Measurements from ENCODE around the gene BANF2. TPM values are rescaled to one million over a fixed set of nuclear protein-coding genes. Genes with fewer than 3 reads are reported as not detected.

The BANF2 gene
- total and polyA plus RNA-seq, 2 of the 13 experiments (the other 11 are each of a cell fraction or from before 2014, with no cell fraction given), result 0.35 TPM; not detected in 1

- Histone ChIP-seq H3K4me1 (ENCODE audit: insufficient read depth, low read length) (peaks cover 33% of the 10 kb centered on the region), H3K36me3 (replicated peaks in 1 of 2; ENCODE audit: control insufficient read depth in 1 of 2, insufficient read depth in 2 of 2, low read length in 2 of 2) (peaks cover 48 to 72% of the 10 kb centered on the region in 2 experiments), H3K27ac (ENCODE audit: extremely low read length, insufficient read depth, low read length) (no peak overlapping the region), H3K9me3 (ENCODE audit: low read length) (no peaks in the 10 kb centered on the region), H3K9ac (ENCODE audit: insufficient read depth, low read depth, low read length) (no peak overlapping the region), H4K20me1 (ENCODE audit: insufficient read depth, low read length) (peaks cover 86% of the 10 kb centered on the region), H3K4me2 (ENCODE audit: low read depth, low read length) (no peak overlapping the region), H3K4me3 (replicated peaks in 1 of 3; ENCODE audit: insufficient read depth in 1 of 3, low read depth in 2 of 3, low read length in 3 of 3) (no peak overlapping the region), H3K27me3 (ENCODE audit: control insufficient read depth in 1 of 2, insufficient read depth in 2 of 2, low read length in 2 of 2) (no peaks in the 10 kb centered on the region), H3K79me2 (ENCODE audit: insufficient read depth, low read length) (peaks cover 94% of the 10 kb centered on the region), H2AFZ (ENCODE audit: low read length) (no peak overlapping the region)
- ChIA-PET POLR2A (interaction anchor here (1.0 to 1.3 kb wide), 3 partner anchors 31 to 247 kb away, joined by 3 to 5 read pairs (median 3); partner anchors contain the start of gene RRBP1), CTCF (ENCODE audit: low intra/inter-chr PET ratio, low total read pairs) (interaction anchor here (0.7 kb wide), 1 partner anchor 288 kb away, joined by 3 read pairs; no protein-coding TSS in a partner anchor)
- ATAC-seq (no peak), DNase-seq (ENCODE audit: low spot score) (no peak), FAIRE-seq (no peak)
- intact Hi-C loops (cut with micrococcal nuclease; ENCODE audit: unreplicated experiment) (no loop called here), in situ Hi-C loops (cut with HindIII; ENCODE audit: extremely low pct_ligation_motif_present, low pct_unique_long_range_greater_than_20kb) (no loop called here)
- WGBS (ENCODE audit: low lambda C conversion rate), result 86% methylated on average over 11 of the region's 11 CpGs
- BruUV-seq (replicated peaks), result no TSS peak
- TF ChIP-seq ZNF619 (CRISPR knock-in tag; IDR thresholded peaks at IDR 0.05) (no peak), POGZ (CRISPR knock-in tag; IDR thresholded peaks at IDR 0.05) (no peak), FOXM1 (CRISPR knock-in tag; IDR thresholded peaks at IDR 0.05) (no peak), ZFP62 (CRISPR knock-in tag; IDR thresholded peaks at IDR 0.05) (no peak), ZNF788 (CRISPR knock-in tag; IDR thresholded peaks at IDR 0.05; ENCODE audit: borderline replicate concordance) (no peak), KLF12 (CRISPR knock-in tag; IDR thresholded peaks at IDR 0.05; ENCODE audit: borderline replicate concordance) (no peak), TSC22D2 (CRISPR knock-in tag; IDR thresholded peaks at IDR 0.05; ENCODE audit: borderline replicate concordance) (no peak), KAT2B (IDR thresholded peaks at IDR 0.05; ENCODE audit: borderline replicate concordance, low read depth, low read length) (no peak), FLYWCH1 (CRISPR knock-in tag; IDR thresholded peaks at IDR 0.05) (no peak), RBM22 (optimal IDR thresholded peaks at IDR 0.05; ENCODE audit: low read length) (peak; percentile 1), ISL2 (CRISPR knock-in tag; IDR thresholded peaks at IDR 0.05) (no peak), POLR2A (IDR thresholded peaks at IDR 0.05; ENCODE audit: insufficient read depth in 1 of 2, low read depth in 2 of 2, low read length in 2 of 2) (0 out of 4 replicates have a peak, but pooled peaks of 1 of the 2 experiments have one; percentile 5), FOSL2 (CRISPR knock-in tag; IDR thresholded peaks at IDR 0.05) (no peak), ZNF770 (CRISPR knock-in tag; IDR thresholded peaks at IDR 0.05) (no peak), TBP (CRISPR knock-in tag; IDR thresholded peaks at IDR 0.05) (no peak), RBAK (CRISPR knock-in tag; IDR thresholded peaks at IDR 0.05) (no peak), ESRRA (CRISPR knock-in tag; IDR thresholded peaks at IDR 0.05; ENCODE audit: low read depth) (no peak), TFDP1 (CRISPR knock-in tag; IDR thresholded peaks at IDR 0.05; ENCODE audit: borderline replicate concordance) (peak; percentile 39; the same call in 1 of the 2 replicates), TAF1 (CRISPR knock-in tag; IDR thresholded peaks at IDR 0.05) (no peak), ZNF556 (CRISPR knock-in tag; IDR thresholded peaks at IDR 0.05; ENCODE audit: borderline replicate concordance) (no peak)
- TF ChIP-seq, protein P1, sequence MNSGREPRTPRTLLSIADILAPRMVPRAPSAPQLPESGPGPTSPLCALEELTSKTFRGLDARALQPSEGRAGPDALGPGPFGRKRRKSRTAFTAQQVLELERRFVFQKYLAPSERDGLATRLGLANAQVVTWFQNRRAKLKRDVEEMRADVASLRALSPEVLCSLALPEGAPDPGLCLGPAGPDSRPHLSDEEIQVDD (CRISPR knock-in tag; IDR thresholded peaks at IDR 0.05; ENCODE audit: borderline replicate concordance), result no peak
- TF ChIP-seq, protein P2, sequence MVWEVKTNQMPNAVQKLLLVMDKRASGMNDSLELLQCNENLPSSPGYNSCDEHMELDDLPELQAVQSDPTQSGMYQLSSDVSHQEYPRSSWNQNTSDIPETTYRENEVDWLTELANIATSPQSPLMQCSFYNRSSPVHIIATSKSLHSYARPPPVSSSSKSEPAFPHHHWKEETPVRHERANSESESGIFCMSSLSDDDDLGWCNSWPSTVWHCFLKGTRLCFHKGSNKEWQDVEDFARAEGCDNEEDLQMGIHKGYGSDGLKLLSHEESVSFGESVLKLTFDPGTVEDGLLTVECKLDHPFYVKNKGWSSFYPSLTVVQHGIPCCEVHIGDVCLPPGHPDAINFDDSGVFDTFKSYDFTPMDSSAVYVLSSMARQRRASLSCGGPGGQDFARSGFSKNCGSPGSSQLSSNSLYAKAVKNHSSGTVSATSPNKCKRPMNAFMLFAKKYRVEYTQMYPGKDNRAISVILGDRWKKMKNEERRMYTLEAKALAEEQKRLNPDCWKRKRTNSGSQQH (CRISPR knock-in tag; IDR thresholded peaks at IDR 0.05; ENCODE audit: low read depth), result no peak
Measured at GRCh38 chr20:17651129-17651759, 48.5 kb upstream of the BANF2 start.

All from HepG2 (cell line).